CD14-positive monocyte (primary cell): ENCODE data around the gene MACROD2. TPM values are rescaled to one million over a fixed set of nuclear protein-coding genes. Genes with fewer than 3 reads are reported as not detected.

Experiments used
- DNase-seq, 3 donors: peaks; one replicate each; pipeline ENCODE4 v3.0.0-alpha.2; 2011 to 2022
- H2AFZ ChIP-seq: 2 replicates; pipeline ENCODE4 v1.6.0; 2012; ENCODE audit warnings: mild to moderate bottlenecking, low read depth, low read length, inconsistent platforms; ENCODE audit not compliant: insufficient read depth, poor library complexity, severe bottlenecking
- H3K27ac ChIP-seq, 2 donors: 1 replicate in 1 of 2; 2 replicates in 1 of 2; pipeline ENCODE4 v1.5.1; 2012 to 2013; ENCODE audit warnings: low read length in 2 of 2, control low read depth in 1 of 2, inconsistent platforms in 1 of 2, low read depth in 1 of 2, mild to moderate bottlenecking in 1 of 2
- H3K27me3 ChIP-seq, 2 donors: one replicate each; pipeline versions ENCODE4 v1.6.0 to v1.6.1; 2011 to 2013; ENCODE audit warnings: low read length in 2 of 2; ENCODE audit not compliant: control insufficient read depth in 2 of 2, insufficient read depth in 2 of 2
- H3K36me3 ChIP-seq, 2 donors: replicated peaks in 1 of 2; 1 replicate in 1 of 2; 2 replicates in 1 of 2; pipeline versions ENCODE4 v1.5.1 to v1.6.1; 2012 to 2013; ENCODE audit warnings: low read length in 2 of 2, control low read depth in 1 of 2, inconsistent platforms in 1 of 2, mild to moderate bottlenecking in 1 of 2; ENCODE audit not compliant: insufficient read depth in 2 of 2, control insufficient read depth in 1 of 2
- H3K4me1 ChIP-seq, 2 donors: 1 replicate in 1 of 2; 2 replicates in 1 of 2; pipeline versions ENCODE4 v1.5.1 to v1.6.1; 2012 to 2013; ENCODE audit warnings: low read length in 2 of 2, control low read depth in 1 of 2, inconsistent platforms in 1 of 2, mild to moderate bottlenecking in 1 of 2, moderate library complexity in 1 of 2; ENCODE audit not compliant: insufficient read depth in 2 of 2, control insufficient read depth in 1 of 2
- H3K4me2 ChIP-seq: replicated peaks from 2 replicates; pipeline ENCODE3; 2012; ENCODE audit warnings: low read length, moderate library complexity, mild to moderate bottlenecking; ENCODE audit not compliant: poor library complexity, severe bottlenecking; ENCODE audit errors: extremely low read depth
- H3K4me3 ChIP-seq, 3 experiments: fragments of 200-600 bp in 1 of 3; sonication (generic) in 1 of 3; replicated peaks in 1 of 3; 1 replicate in 2 of 3; 2 replicates in 1 of 3; pipeline ENCODE4 v1.5.1; 2011 to 2013; ENCODE audit warnings: low read length in 3 of 3, mild to moderate bottlenecking in 3 of 3, control low read depth in 2 of 3, low read depth in 2 of 3, inconsistent platforms in 1 of 3, moderate library complexity in 1 of 3
- H3K79me2 ChIP-seq: 2 replicates; pipeline ENCODE4 v1.6.0; 2012; ENCODE audit warnings: mild to moderate bottlenecking, control low read depth, inconsistent platforms, low read length, moderate library complexity; ENCODE audit not compliant: insufficient read depth
- H3K9ac ChIP-seq: 2 replicates; pipeline ENCODE4 v1.6.0; 2017; ENCODE audit warnings: low read length, mild to moderate bottlenecking; ENCODE audit not compliant: insufficient read depth, poor library complexity, severe bottlenecking
- H3K9me3 ChIP-seq, 2 donors: replicated peaks in 1 of 2; 1 replicate in 1 of 2; 2 replicates in 1 of 2; pipeline versions ENCODE4 v1.5.1 to v1.6.1; 2012 to 2013; ENCODE audit warnings: low read length in 2 of 2, control low read depth in 1 of 2; ENCODE audit not compliant: control insufficient read depth in 1 of 2, insufficient read depth in 1 of 2
- H4K20me1 ChIP-seq: 2 replicates; pipeline ENCODE4 v1.6.0; 2012; ENCODE audit warnings: mild to moderate bottlenecking, low read length, control low read depth, moderate library complexity; ENCODE audit not compliant: insufficient read depth
- H3K27ac Mint-ChIP-seq, 7 donors: one replicate each; pipeline ENCODE4 v1.8.0; 2020; ENCODE audit warnings: mild to moderate bottlenecking in 7 of 7, mixed read lengths in 7 of 7, moderate library complexity in 6 of 7, inconsistent platforms in 2 of 7
- H3K27me3 Mint-ChIP-seq, 3 donors: one replicate each; pipeline ENCODE4 v1.8.0; 2021 to 2022; ENCODE audit warnings: low read depth in 3 of 3, mild to moderate bottlenecking in 3 of 3, mixed read lengths in 3 of 3, moderate library complexity in 3 of 3, inconsistent platforms in 1 of 3
- H3K36me3 Mint-ChIP-seq, 2 donors: one replicate each; pipeline ENCODE4 v1.8.0; 2020; ENCODE audit warnings: mixed read lengths in 2 of 2, inconsistent platforms in 1 of 2, mild to moderate bottlenecking in 1 of 2
- H3K4me1 Mint-ChIP-seq: one replicate; pipeline ENCODE4 v1.8.0; 2020; ENCODE audit warnings: mild to moderate bottlenecking, mixed read lengths
- H3K4me3 Mint-ChIP-seq, 2 donors: one replicate each; pipeline ENCODE4 v1.8.0; 2020; ENCODE audit warnings: mild to moderate bottlenecking in 2 of 2, mixed read lengths in 2 of 2, moderate library complexity in 1 of 2
- H3K9me3 Mint-ChIP-seq, 7 donors: one replicate each; pipeline ENCODE4 v1.8.0; 2020 to 2022; ENCODE audit warnings: mixed read lengths in 7 of 7, mild to moderate bottlenecking in 6 of 7, moderate library complexity in 6 of 7, inconsistent platforms in 2 of 7
- CTCF ChIP-seq: fragments of 200-600 bp; IDR thresholded peaks from one replicate; pipeline ENCODE4 v1.8.0; 2022; ENCODE audit warnings: antibody characterized with exemption, mild to moderate bottlenecking
- whole genome bisulfite sequencing: methylation state at CpG from one replicate; pipeline ENCODE4 v1.1.5; 2013; ENCODE audit warnings: missing lambda C conversion rate; ENCODE audit not compliant: insufficient coverage; 5-methylcytosine and 5-hydroxymethylcytosine counted together
- intact Hi-C, 2 donors: fragments of 100-400 bp; cut with micrococcal nuclease; formaldehyde crosslinking; loops; one replicate each; pipeline versions ENCODE4 v1.15.0 to v1.15.1; 2023
- polyA plus RNA-seq, 3 donors: library from polyadenylated mRNA; depleted of rRNA in 1 of 3; unstranded in 2 of 3; stranded (reverse) in 1 of 3; fragments of 300-500 nt in 2 of 3; fragments of >200 nt in 1 of 3; fragmentation: Illumina TruSeq in 2 of 3; gene quantifications; 1 replicate in 2 of 3; 2 replicates in 1 of 3; pipeline ENCODE4 v1.2.3, GENCODE V29; 2012 to 2021

The MACROD2 gene
- polyA plus RNA-seq, 3 donors = 0.23 TPM; not detected in 2

GRCh38 chr20:14142171-14142570, 146.9 kb downstream of the MACROD2 start:
- Histone ChIP-seq H3K9ac (no peak overlapping the region), H4K20me1 (no peaks in the 10 kb centered on the region), H3K4me2 (no peak overlapping the region), H3K9me3 (no peaks in the 10 kb centered on the region), H3K4me1 (no peaks in the 10 kb centered on the region), H3K36me3 (no peaks in the 10 kb centered on the region), H3K79me2 (no peaks in the 10 kb centered on the region), H3K27ac (no peak overlapping the region), H3K27me3 (no peaks in the 10 kb centered on the region), H3K4me3 (no peak overlapping the region), H2AFZ (no peak overlapping the region)
- no peak for DNase-seq
- H3K4me1 Mint-ChIP-seq = no peaks in the 10 kb centered on the region
- peaks cover 0 to 2% (median 0%) of the 10 kb centered on the region in 3 donors for H3K27me3 Mint-ChIP-seq
- 11% methylated on average over 1 of the region's 5 CpGs for WGBS
- no peak overlapping the region for H3K27ac Mint-ChIP-seq
- intact Hi-C loops = no loop called here
- no peak for TF ChIP-seq CTCF
- peaks cover 0 to 2% (median 0%) of the 10 kb centered on the region in 7 donors for H3K9me3 Mint-ChIP-seq
- no peak overlapping the region for H3K4me3 Mint-ChIP-seq
- no peaks in the 10 kb centered on the region for H3K36me3 Mint-ChIP-seq

- H3K4me1 Mint-ChIP-seq = no peaks in the 10 kb centered on the region
- intact Hi-C loops = no loop called here
- H3K9me3 Mint-ChIP-seq = peaks cover 0 to 2% (median 0%) of the 10 kb centered on the region in 7 donors
- H3K27me3 ChIP-seq = no peaks in the 10 kb centered on the region
- no peaks in the 10 kb centered on the region for H3K9me3 ChIP-seq
- H3K36me3 ChIP-seq = no peaks in the 10 kb centered on the region
- H3K27me3 Mint-ChIP-seq = peaks cover 0 to 2% (median 0%) of the 10 kb centered on the region in 3 donors
- no peak overlapping the region for H3K4me2 ChIP-seq
- no peaks in the 10 kb centered on the region for H3K79me2 ChIP-seq
- no peaks in the 10 kb centered on the region for H4K20me1 ChIP-seq
- no peak overlapping the region for H3K27ac Mint-ChIP-seq
- H3K4me1 ChIP-seq = no peaks in the 10 kb centered on the region
- H3K9ac ChIP-seq = no peak overlapping the region
- no peak overlapping the region for H3K4me3 Mint-ChIP-seq
- no peak overlapping the region for H2AFZ ChIP-seq
- no peak for DNase-seq
- TF ChIP-seq CTCF = no peak
- H3K36me3 Mint-ChIP-seq = no peaks in the 10 kb centered on the region
- no CpG with 5 or more reads among the region's 2 CpGs for WGBS
- no peak overlapping the region for H3K27ac ChIP-seq
- H3K4me3 ChIP-seq = no peak overlapping the region
Measured at GRCh38 chr20:14142964-14143627, 147.8 kb downstream of the MACROD2 start.
